SHP77 treated with DMSO at 0.1 percent for 48 hours (cell line): ENCODE measurements around the gene TOM1L1.
"Not testable (repeated sequence)": the region's sequence is repeated elsewhere in the genome, so short reads cannot be mapped to it uniquely, and the experiment has no call there.

Experiments used
- DNase-seq: peaks from one replicate; lab custom pipeline; 2025; lab: John Stamatoyannopoulos, UW

The TOM1L1 gene

DNA sequence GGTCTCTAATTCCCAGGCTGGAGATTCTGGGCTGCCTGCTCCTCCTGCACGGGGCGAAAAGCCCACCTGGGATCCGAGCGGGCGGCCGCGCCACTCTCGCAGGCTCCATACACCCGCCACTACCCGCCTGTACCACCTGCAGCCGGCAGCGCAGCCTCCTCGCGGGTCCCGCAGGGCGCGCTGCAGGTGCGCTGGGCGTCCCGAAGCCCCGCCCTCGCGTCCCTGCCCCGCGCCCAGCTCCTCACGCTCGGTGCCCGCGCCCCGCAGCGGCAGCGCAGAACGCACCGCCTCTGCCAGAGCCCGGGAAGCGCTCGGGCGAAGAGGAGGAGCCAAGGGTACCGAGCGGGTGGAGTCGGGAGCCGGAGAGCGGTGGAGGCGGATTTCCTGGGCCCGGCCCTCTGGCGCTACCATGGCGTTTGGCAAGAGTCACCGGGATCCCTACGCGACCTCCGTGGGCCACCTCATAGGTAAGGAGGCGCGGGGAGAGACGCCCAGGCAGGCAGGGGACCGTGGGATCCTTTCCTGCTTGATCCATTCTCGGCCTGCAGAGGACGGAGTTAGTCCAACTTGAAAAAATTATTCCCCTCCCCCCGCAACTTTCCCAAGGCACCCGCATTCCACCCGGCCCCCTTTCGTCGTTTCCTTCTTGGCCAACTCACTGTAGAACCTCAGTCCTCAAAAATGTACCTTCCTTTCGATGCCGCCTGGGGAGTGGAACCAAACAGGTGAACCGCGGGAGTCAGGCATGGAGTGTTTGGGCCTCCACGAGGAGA is at the start of gene TOM1L1:
Gene TOM1L1, plus strand, starts transcription at position 396 of the 773 bp plus-strand sequence. Its CDS starts 14 bp downstream, at position 410.
- DNase-seq: peak; percentile 69

DNA sequence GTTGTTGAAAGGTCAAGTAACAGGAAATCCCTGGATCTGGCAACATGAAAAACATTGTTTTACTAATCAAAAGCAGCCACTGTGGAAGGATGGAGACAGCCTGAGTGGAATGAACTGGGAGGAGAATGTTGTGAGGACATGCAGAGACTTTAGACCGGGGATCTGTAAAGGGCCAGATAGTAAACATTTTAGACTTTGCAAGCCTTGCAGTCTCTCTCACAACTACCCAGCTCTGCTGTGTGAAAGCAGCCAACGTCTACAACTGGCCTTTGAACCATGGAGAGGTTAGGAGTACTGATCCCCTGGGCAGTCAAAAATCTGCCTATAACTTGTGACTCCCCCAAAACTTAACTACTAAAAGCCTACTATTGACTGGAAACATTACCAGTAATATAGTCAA is 41.5 kb upstream of the TOM1L1 start:
- DNase-seq: no peak

DNA sequence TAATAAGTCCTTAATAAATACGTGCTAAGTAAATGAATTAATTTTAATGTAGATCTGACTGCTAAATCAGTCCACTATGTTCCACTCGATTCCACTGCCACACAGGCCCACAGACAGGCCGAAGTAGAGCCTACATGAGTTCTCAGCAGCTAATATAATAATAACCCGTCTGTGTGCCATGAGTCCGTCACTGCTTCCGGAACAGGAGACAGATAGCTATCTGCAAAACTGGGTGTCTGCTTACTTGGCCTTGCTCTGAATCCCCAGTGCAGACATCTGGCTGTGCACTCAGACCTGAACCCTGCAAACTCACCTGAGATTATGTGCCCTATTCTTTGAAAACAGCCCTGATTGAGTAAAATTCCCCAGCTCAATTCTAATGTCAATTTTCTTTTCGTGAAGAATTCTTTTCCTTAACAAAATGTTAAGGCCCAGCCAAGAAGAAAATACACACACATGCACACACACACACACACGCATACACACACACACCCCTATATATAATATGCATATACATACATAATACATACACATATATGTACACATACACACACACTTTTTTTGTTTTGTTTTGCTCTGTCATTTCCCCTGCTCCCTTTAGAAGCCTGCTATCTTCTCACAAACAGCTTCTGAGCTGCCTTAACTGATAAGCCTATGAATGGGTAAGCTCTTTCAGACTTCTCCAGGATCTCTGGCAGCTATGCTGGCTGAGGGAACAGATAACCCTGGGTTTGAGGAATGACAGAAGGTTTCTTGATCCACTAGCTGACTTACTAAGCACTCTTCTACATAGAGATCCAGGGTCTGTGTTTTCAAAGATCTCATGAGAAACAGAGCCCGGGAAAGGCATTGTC is 39.8 kb upstream of the TOM1L1 start:
- DNase-seq: no peak

GRCh38 chr17:54861471-54861983 is 39.1 kb upstream of the TOM1L1 start:
- no peak for DNase-seq

DNA sequence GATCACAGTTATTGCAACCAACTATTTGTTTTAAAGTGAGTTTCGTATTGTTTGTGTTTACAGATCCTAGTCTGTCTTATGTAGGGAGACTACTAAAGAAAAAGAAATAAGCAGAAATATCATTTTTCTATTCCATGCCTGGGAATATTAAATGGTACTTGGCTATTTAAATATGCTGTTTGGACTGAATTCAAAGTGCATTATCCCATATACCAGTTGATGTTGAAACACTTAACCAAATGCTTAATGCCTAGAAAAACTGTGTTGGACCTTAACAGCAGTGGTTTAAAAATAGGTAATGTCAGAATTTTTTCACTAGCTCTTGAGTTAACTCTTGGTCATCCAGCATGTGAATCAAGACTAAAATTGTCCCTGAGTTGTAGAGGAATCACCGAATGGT is 37.5 kb upstream of the TOM1L1 start:
- DNase-seq: no peak

DNA sequence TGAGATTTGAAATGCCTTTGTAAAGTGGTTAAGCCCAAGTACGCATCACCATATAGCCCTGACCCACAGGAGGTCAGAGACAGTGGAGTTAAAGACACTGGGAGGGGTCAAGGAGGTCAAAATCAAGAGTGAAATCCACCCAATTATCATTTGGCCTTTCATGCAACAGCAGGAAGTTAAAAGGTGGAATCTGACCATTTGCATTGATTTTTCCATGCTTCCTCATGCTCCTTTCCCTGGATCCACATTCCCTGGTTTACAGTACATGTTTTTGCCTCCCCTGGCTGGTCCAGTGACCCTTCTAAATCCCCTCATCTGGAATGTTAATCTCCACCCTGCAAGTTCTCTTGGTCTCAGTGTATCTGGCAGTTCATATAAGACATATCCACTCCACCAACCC is 36.6 kb upstream of the TOM1L1 start:
- DNase-seq: no peak

DNA sequence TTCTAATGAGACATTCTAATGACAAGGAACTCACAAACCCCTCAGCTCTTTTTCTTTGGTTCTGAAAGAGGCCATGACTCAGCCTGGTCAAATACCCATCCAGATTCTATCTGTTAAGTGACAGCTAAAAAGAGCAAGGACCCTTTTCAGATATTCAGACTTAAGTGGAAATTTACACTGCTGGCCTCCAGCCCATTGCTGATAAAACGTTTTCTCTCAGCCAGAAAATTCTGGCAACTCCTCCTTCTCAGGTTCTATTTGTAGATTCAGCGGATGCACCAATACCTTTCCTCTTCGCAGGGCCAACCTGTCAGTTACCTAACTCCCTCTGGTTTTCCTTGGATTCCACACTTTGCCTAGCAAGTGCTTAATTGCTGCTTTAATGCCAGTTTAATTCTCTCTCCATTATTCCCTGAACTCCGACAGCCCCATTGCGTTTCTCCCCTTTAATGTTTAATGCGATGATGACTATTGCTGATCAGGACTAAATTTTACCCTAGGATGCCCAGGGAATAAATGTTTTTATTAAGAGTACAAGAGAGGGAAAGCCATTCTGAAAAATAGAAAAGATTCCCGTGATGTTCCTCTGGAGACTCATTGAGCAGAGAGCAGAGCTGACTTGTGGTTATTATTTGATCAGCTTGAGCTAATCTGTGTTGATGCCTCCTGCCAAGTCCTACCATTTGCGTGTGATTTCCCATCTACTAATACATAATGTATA is 35.9 kb upstream of the TOM1L1 start:
- DNase-seq: no peak

GRCh38 chr17:54867634-54868033 is 33.0 kb upstream of the TOM1L1 start:
- no peak for DNase-seq

DNA sequence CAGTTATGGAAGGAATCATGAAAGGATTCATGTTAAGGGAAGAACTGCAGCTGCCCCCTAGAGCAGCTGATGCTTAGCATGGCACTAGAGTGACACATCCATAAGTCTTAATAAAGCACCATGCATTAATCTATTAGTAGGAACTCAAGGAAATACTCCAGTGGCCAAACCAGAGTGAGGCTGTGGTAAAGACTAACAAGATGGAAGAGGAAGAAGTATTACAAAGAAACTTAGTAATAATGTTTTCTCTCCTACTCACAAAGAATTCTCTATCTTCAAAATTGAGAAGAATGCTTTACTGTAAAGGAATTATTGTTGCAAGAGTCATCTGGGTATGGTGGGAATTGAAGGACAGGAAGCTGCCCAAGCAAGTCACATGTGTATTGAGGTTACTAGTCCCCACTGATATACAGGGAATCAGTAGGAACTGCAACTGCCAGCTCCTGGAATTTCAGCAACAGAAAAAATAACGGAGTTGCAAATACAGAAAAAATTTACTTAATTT is 29.9 kb upstream of the TOM1L1 start:
- no peak for DNase-seq

- not testable (repeated sequence) for DNase-seq
Measured at GRCh38 chr17:54875906-54876305, 24.7 kb upstream of the TOM1L1 start.

- DNase-seq: no peak
Measured at GRCh38 chr17:54876656-54877195, 23.9 kb upstream of the TOM1L1 start.

DNA sequence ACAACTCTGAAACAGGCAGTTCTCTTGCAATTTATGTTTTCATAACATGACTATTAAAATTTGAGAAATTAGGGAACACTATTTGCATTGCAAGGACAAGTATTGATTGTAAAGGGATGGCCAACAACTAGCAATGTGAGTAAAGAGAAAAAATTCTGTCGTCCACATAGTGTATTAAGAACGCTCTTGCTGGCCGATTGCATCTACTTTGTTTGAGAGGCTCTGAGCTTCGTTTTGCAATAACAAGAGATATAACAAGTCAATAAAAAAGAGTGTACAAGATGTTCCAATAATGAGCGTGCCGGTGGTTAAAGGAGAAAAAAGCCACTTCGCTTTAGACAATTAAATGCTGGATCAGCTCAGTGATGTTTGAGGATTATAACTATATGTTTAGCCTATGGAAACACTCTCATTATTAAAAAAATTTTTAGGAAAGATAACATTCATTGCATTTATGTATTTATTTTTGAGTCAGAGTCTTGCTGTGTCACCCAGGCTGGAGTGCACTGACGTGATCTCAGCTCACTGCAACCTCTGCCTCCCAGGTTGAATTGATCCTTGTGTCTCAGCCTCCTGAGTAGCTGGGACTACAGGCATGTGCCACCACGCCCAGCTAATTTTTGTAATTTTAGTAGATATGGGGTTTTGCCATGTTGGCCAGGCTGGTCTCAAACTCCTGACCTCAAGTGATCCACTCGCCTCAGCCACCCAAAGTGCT is 19.2 kb upstream of the TOM1L1 start:
- no peak for DNase-seq

GRCh38 chr17:54882371-54882770 is 18.3 kb upstream of the TOM1L1 start:
- no peak for DNase-seq

DNA sequence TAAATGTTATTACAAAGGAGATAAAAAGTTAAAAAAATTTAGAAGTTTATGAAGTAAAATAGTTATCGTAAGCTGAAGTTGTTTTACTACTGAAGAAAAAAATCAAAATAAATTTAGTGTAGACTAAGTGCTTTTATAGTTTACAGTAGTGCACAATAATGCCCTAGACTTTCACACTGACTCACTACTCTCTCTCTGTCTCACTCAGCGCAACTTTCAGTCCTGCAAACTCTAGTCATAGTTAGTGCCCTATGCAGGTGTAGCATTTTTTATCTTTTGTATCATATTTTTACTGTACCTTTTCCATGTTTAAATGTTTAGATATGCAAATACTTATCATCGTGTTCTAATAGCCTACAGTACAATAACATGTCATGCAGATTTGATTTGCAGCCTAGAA is 17.7 kb upstream of the TOM1L1 start:
- DNase-seq: no peak

- no peak for DNase-seq
Measured at GRCh38 chr17:54883939-54884338, 16.7 kb upstream of the TOM1L1 start.

DNA sequence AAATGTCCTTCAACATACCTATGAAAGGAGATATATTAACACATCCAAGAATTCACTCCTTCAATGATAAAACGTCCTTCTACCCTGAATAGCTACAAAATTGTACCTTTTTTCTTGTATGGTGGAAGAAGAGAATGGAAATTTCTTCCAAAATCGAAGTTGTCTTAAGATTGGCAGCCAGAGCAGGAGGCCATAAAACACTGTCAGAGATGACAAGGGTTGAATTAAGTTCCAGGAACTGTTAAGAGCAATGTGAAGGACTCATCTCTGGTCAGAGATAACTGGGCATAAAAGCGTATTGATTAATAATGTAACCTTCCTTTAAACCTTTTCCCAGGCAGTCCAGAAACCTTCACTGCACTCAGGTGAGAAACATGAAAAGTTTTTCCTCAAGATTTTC is 12.9 kb upstream of the TOM1L1 start:
- no peak for DNase-seq

DNA sequence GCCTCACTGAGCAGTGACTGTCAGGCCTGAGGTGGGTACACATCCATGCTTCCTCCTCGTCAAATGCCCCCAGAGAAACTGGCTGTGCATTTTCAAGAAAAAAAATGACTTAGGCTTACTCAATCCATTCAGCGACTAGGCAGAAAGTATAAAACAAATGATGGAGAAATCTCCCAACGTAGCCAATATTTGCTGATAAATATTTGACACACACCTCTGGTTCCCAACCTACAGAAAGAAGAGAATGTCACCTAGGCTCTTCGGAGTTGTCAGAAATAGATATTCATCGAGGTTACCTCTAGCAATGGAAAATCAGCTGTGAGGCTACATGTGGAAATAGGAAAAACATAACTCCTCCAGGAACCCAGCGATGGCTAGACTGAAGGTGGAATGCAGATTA is 12.4 kb upstream of the TOM1L1 start:
- DNase-seq: no peak

DNA sequence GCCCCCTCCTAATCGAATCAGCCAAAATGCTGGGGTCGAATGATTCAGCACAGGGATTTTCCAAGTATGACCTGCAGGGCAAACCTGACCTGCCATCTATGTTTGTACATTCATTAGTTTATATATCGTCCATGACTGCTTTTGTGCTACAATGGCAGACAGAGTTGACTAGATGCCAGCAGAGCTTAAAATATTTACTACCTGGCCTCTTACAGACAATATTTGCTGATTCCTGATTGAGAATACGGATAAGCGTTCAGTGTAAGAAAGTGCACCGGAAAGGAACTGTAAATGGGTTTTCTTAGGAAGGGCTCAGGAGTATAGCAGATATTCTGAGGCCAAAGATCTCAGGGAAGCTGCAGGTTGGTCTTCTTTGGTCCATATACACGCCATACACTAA is 11.7 kb upstream of the TOM1L1 start:
- no peak for DNase-seq

DNA sequence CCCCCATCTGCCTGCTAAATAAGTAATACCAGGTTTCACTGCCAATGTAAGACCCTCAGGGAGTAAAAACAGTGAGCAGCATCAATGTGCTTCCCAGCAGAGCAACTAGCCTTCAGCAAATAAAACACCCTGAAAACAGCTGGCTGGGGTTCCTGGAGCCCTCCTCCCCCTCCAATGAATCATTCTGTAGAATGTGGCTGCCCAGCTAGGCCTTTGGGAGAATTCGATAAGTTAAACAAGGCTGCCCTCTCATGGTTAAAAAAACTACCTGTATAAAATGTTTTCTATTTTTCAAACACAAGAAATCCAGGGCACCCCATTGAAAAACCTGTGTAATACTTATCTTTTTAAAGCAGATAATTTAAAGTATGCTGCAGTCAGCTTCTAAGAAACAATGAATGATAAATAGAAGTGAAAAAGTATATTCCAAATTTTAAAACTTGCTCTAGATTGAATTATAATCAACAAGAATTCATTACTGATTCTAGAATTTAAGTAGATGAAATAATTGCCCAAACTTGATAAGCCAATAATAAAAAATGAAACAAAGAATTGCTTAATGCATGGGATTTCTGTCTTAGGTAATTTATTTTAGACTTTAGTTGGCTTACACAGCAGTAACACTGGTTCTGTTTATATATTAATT is 9.4 kb upstream of the TOM1L1 start:
- peak; percentile 48 for DNase-seq

- no peak for DNase-seq
Measured at GRCh38 chr17:54892360-54892759, 8.3 kb upstream of the TOM1L1 start.

GRCh38 chr17:54898576-54898975 is 2.1 kb upstream of the TOM1L1 start:
- DNase-seq: no peak
